Brain microvascular endothelial cell (primary cell): ENCODE data around the gene TNIP3.

Experiments used
- DNase-seq: peaks from one replicate; pipeline ENCODE4 v3.0.0-alpha.2; 2020
- H3K27ac ChIP-seq: fragments of 250-450 bp; sonication (Bioruptor Pico); 2 replicates; pipeline ENCODE4 v1.5.1; 2020; ENCODE audit warnings: mild to moderate bottlenecking, moderate library complexity
- H3K27me3 ChIP-seq: fragments of 250-450 bp; sonication (Bioruptor Pico); replicated peaks from 2 replicates; pipeline ENCODE4 v1.5.1; 2020; ENCODE audit warnings: mild to moderate bottlenecking
- H3K36me3 ChIP-seq: fragments of 250-450 bp; sonication (Bioruptor Pico); replicated peaks from 2 replicates; pipeline ENCODE4 v1.5.1; 2020; ENCODE audit warnings: mild to moderate bottlenecking
- H3K4me3 ChIP-seq: 2 replicates; pipeline ENCODE4 v1.5.1; 2011; ENCODE audit warnings: low read depth, mild to moderate bottlenecking, control low read depth, low read length, moderate library complexity
- in situ Hi-C: cut with HindIII; loops from 2 replicates; pipeline ENCODE4 v1.10.0; 2017; ENCODE audit warnings: low sequenced_read_pairs, low pct_ligation_motif_present
- TF ChIP-seq, protein P1 (sequence below): IDR thresholded peaks from 2 replicates; pipeline ENCODE4 v1.5.1; 2011; ENCODE audit warnings: low read depth, mild to moderate bottlenecking, moderate library complexity, low read length, control low read depth, inconsistent platforms; ENCODE audit errors: missing control alignments

The TNIP3 gene

DNA sequence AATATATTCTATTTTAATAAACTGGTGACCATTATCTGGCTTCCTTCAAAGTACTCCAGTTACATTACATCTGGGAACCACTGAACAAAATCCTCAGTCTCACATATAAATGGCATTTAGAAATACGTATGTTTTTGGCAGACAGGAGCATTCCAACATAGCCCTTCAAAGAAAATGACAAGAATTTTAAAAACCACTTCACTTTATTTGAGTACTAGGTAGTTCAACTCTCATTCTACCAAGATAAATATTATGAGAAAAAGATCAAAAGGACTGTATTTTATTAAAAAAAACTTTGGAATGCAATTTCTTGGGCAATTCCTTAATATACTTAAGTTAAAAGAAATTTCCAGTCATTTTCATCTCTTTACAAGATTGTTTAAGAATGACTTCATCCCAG, 17.6 kb downstream of the TNIP3 start:
- in situ Hi-C loops, result no loop called here
- H3K27me3 ChIP-seq, result no peaks in the 10 kb centered on the region
- DNase-seq, result no peak

DNA sequence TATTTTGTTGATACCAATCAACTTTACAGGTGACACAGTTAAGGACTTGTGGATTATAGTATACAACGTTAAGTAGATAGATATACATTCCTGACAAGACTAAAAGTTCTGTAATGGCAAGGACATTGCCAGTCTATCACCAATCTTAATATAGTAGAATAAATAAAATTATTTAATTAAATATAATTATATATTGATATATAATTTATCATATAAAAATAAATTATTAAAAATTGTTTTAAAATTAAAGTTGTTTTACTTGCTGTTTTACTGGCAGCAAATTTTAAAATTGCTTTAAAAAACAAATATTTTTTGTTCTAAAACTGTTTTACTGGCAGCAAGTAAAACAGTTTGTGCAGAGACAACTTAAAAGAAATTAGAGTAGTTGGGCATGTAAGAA, 18.7 kb downstream of the TNIP3 start:
- no peak overlapping the region for H3K27ac ChIP-seq
- TF ChIP-seq, protein P1, sequence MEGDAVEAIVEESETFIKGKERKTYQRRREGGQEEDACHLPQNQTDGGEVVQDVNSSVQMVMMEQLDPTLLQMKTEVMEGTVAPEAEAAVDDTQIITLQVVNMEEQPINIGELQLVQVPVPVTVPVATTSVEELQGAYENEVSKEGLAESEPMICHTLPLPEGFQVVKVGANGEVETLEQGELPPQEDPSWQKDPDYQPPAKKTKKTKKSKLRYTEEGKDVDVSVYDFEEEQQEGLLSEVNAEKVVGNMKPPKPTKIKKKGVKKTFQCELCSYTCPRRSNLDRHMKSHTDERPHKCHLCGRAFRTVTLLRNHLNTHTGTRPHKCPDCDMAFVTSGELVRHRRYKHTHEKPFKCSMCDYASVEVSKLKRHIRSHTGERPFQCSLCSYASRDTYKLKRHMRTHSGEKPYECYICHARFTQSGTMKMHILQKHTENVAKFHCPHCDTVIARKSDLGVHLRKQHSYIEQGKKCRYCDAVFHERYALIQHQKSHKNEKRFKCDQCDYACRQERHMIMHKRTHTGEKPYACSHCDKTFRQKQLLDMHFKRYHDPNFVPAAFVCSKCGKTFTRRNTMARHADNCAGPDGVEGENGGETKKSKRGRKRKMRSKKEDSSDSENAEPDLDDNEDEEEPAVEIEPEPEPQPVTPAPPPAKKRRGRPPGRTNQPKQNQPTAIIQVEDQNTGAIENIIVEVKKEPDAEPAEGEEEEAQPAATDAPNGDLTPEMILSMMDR, result no peak
- H3K36me3 ChIP-seq, result no peaks in the 10 kb centered on the region
- no peak overlapping the region for H3K4me3 ChIP-seq
- in situ Hi-C loops, result no loop called here
- H3K27me3 ChIP-seq, result no peaks in the 10 kb centered on the region
- DNase-seq, result no peak

More for the DNA sequence above, 17.6 kb downstream of the TNIP3 start:
- no peak overlapping the region for H3K27ac ChIP-seq
- H3K4me3 ChIP-seq, result no peak overlapping the region
- TF ChIP-seq, protein P1, result no peak
- no peaks in the 10 kb centered on the region for H3K36me3 ChIP-seq

DNA sequence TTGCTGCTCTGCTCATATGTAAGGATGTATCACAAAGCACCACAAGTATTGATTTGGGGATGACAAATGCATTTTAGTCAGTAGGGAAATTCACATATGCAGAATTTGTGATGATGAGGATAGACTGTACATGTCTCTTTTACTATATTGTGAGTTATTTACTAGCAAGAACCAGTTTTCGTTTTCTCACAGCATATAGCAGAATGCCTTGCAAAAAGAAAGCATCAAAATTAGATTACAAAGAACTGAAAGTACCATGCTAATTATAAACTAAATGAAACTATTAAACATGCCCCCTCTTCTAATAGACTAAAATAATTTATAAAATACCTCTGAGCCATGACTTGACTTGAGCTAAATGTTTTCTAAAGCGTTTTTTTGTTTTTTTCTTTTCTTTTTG, 20.1 kb downstream of the TNIP3 start:
- H3K27ac ChIP-seq, result no peak overlapping the region
- H3K4me3 ChIP-seq, result no peak overlapping the region
- TF ChIP-seq, protein P1, result no peak
- no peaks in the 10 kb centered on the region for H3K36me3 ChIP-seq
- H3K27me3 ChIP-seq, result no peaks in the 10 kb centered on the region
- no peak for DNase-seq
- in situ Hi-C loops, result no loop called here

DNA sequence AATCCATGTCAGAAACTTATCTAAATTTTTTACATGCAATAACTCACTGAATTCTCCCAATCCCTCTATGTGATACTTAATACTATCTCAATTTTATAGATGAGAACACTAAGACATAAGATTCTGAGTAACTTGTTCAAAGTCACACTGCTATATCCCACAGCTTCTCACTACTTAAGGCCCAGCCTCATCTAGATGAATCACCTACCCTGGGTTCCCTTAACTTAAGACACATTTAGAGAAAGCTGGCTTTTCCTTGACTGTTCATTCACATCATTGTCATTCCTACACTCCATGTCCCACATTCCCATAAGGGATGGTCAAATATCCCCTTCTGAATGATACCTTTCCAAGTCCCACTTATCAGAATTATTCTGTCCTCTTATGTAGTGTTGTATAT, 21.0 kb downstream of the TNIP3 start:
- Histone ChIP-seq H3K27me3 (no peaks in the 10 kb centered on the region), H3K27ac (no peak overlapping the region), H3K36me3 (no peaks in the 10 kb centered on the region), H3K4me3 (no peak overlapping the region)
- TF ChIP-seq, protein P1, result no peak
- in situ Hi-C loops, result no loop called here
- DNase-seq, result no peak

DNA sequence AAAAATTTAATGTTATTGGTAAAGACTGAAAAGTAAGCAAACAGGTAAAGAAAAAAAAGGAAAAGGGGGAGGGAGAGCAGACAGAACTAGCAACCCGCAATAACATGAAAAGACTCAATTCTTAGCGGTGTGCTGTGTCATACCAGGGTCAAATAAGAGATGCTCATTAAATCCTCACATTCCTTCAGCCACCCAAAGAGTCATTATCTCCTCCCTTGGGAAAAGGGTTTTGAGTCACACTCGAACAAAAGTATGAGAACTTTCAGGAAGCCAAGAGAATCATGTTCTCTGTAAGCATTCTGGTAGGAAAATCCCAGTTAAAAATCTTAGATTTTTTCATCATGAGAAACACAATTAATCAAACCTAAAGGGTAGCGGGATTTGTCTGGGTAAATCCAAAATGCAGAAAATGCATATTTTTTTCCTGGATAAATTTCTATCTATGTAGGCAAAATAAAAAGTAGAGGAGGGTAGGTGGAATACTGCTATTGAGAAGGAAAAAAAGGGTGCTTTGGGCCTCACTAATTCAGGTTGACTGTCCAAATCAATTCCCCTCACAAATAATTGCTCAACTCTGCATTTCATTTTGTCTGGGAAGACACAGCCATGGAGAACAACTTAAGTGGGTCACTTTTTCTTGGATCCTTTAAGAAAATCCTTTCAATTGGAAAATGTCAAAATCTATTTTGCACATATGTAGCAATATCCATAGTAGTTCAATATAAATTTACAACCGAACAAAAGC, 23.2 kb downstream of the TNIP3 start:
- in situ Hi-C loops, result no loop called here
- H3K27ac ChIP-seq, result peak overlapping the region; percentile 74
- DNase-seq, result peak; percentile 86
- TF ChIP-seq, protein P1, result no peak
- H3K36me3 ChIP-seq, result no peaks in the 10 kb centered on the region
- H3K4me3 ChIP-seq, result no peak overlapping the region
- H3K27me3 ChIP-seq, result no peaks in the 10 kb centered on the region
